HEK293 (cell line): ENCODE data around the gene BCL11B.

Experiments used
- GLI4 ChIP-seq: fragments of 450-650 bp; formaldehyde crosslinking; IDR thresholded peaks from 2 replicates; pipeline ENCODE4 v1.5.1; 2016; ENCODE audit warnings: missing biosample characterization, missing genetic modification characterization
- YY1 ChIP-seq: fragments of 450-650 bp; formaldehyde crosslinking; IDR thresholded peaks from 2 replicates; pipeline ENCODE4 v1.5.1; 2018; ENCODE audit warnings: missing biosample characterization, missing genetic modification characterization
- ZNF133 ChIP-seq: fragments of 450-650 bp; formaldehyde crosslinking; IDR thresholded peaks from 2 replicates; pipeline ENCODE4 v1.5.1; 2016; ENCODE audit warnings: missing biosample characterization, missing genetic modification characterization
- ZNF513 ChIP-seq: fragments of 450-650 bp; IDR thresholded peaks from 2 replicates; pipeline ENCODE4 v1.5.1; 2018; ENCODE audit warnings: missing biosample characterization, missing genetic modification characterization
- ZNF626 ChIP-seq: fragments of 450-650 bp; sonication (Bioruptor Pico); formaldehyde crosslinking; IDR thresholded peaks from 2 replicates; pipeline ENCODE4 v1.5.1; 2018; ENCODE audit warnings: missing biosample characterization, missing genetic modification characterization, inconsistent platforms
- ZNF830 ChIP-seq: fragments of 450-650 bp; IDR thresholded peaks from 2 replicates; pipeline ENCODE4 v1.5.0; 2018; ENCODE audit warnings: missing biosample characterization, missing genetic modification characterization, low read depth, mild to moderate bottlenecking, moderate library complexity
- TF ChIP-seq, protein P1 (sequence below): fragments of 450-650 bp; formaldehyde crosslinking; IDR thresholded peaks from 2 replicates; pipeline ENCODE4 v1.5.1; 2016; ENCODE audit warnings: missing biosample characterization, missing genetic modification characterization
- TF ChIP-seq, protein P2 (sequence below): fragments of 450-650 bp; formaldehyde crosslinking; IDR thresholded peaks from 2 replicates; pipeline ENCODE4 v1.5.1; 2016; ENCODE audit warnings: missing biosample characterization, missing genetic modification characterization

- TF ChIP-seq ZNF830 (tag by site-specific recombination): no peak
- TF ChIP-seq, protein P1, sequence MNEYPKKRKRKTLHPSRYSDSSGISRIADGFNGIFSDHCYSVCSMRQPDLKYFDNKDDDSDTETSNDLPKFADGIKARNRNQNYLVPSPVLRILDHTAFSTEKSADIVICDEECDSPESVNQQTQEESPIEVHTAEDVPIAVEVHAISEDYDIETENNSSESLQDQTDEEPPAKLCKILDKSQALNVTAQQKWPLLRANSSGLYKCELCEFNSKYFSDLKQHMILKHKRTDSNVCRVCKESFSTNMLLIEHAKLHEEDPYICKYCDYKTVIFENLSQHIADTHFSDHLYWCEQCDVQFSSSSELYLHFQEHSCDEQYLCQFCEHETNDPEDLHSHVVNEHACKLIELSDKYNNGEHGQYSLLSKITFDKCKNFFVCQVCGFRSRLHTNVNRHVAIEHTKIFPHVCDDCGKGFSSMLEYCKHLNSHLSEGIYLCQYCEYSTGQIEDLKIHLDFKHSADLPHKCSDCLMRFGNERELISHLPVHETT (tag by site-specific recombination): no peak
- TF ChIP-seq ZNF513: no peak
- TF ChIP-seq, protein P2, sequence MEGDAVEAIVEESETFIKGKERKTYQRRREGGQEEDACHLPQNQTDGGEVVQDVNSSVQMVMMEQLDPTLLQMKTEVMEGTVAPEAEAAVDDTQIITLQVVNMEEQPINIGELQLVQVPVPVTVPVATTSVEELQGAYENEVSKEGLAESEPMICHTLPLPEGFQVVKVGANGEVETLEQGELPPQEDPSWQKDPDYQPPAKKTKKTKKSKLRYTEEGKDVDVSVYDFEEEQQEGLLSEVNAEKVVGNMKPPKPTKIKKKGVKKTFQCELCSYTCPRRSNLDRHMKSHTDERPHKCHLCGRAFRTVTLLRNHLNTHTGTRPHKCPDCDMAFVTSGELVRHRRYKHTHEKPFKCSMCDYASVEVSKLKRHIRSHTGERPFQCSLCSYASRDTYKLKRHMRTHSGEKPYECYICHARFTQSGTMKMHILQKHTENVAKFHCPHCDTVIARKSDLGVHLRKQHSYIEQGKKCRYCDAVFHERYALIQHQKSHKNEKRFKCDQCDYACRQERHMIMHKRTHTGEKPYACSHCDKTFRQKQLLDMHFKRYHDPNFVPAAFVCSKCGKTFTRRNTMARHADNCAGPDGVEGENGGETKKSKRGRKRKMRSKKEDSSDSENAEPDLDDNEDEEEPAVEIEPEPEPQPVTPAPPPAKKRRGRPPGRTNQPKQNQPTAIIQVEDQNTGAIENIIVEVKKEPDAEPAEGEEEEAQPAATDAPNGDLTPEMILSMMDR: no peak
- no peak for TF ChIP-seq ZNF133 (tag by site-specific recombination)
- no peak for TF ChIP-seq GLI4 (tag by site-specific recombination)
- no peak for TF ChIP-seq YY1 (tag by site-specific recombination)
- no peak for TF ChIP-seq ZNF626 (tag by site-specific recombination)
Observed at GRCh38 chr14:99224116-99224910, 47.7 kb downstream of the BCL11B start.
